ENCODE data around the gene DCST1. TPM values are rescaled to one million over a fixed set of nuclear protein-coding genes. Genes with fewer than 3 reads are reported as not detected.
A peak's percentile ranks its signal among the peaks of the same experiment; 100 is the strongest.

DCST1 gene
- total and polyA plus RNA-seq, 2 of the 8 experiments (the other 6 are each of a cell fraction or from before 2014, with no cell fraction given): not detected

GRCh38 chr1:155050560-155051341 is 17.1 kb downstream of the DCST1 start, which contains the start of gene ADAM15:
TSS of gene ADAM15 (plus strand) at chr1:155051316. CDS start at chr1:155051387, 71 bp downstream.
- peak within 1 kb of the TSS; percentile 73 for H4K8ac ChIP-seq (ENCODE audit: extremely low read depth, insufficient read depth, low read length)
- peak within 1 kb of the TSS; percentile 17 to 54 (median 48); a peak in 6 of 7 replicates for H3K9ac ChIP-seq (replicated peaks in 1 of 4; ENCODE audit: extremely low read depth in 1 of 4, low read depth in 3 of 4, low read length in 3 of 4)
- no peaks in the 10 kb centered on the region for H3K9me3 ChIP-seq (ENCODE audit: insufficient read depth in 2 of 2, low read depth in 1 of 2, low read length in 1 of 2)
- H3K18ac ChIP-seq (ENCODE audit: extremely low read depth, low read length): peak within 1 kb of the TSS; percentile 96
- peaks cover 16% of the 10 kb centered on the region for H3K23me2 ChIP-seq (ENCODE audit: low read depth, low read length)
- H4K91ac ChIP-seq (replicated peaks; ENCODE audit: insufficient read length, low read length): peak within 1 kb of the TSS; percentile 95
- H3K36me3 ChIP-seq (ENCODE audit: control insufficient read depth in 2 of 4, insufficient read depth in 4 of 4, low read length in 3 of 4): no peaks in the 10 kb centered on the region
- H3K4me1 ChIP-seq (replicated peaks in 1 of 4; ENCODE audit: control insufficient read depth in 3 of 4, insufficient read depth in 4 of 4, low read length in 3 of 4): peaks cover 4 to 28% (median 10%) of the 10 kb centered on the region in 4 experiments; a peak in 6 of 7 replicates
- peak within 1 kb of the TSS; percentile 89 for H3K4ac ChIP-seq (replicated peaks; ENCODE audit: insufficient read length, low read depth, low read length)
- no peak for FAIRE-seq
- no peaks in the 10 kb centered on the region for H3K79me1 ChIP-seq (ENCODE audit: low read depth, low read length)
- H3K23ac ChIP-seq (ENCODE audit: insufficient read length): no peak within 1 kb of the TSS
- H2AFZ ChIP-seq (ENCODE audit: low read length): peak within 1 kb of the TSS; percentile 92
- H2BK15ac ChIP-seq (ENCODE audit: low read length): peak within 1 kb of the TSS; percentile 92; the same call in 1 of the 2 replicates
- H3K4me3 ChIP-seq (ENCODE audit: extremely low read depth in 1 of 4, insufficient read depth in 2 of 4, low read depth in 3 of 4, low read length in 4 of 4): peak within 1 kb of the TSS; percentile 32 to 76 (median 62)
- no peak within 1 kb of the TSS for H3K27ac ChIP-seq (ENCODE audit: low read depth, low read length)
- no peak within 1 kb of the TSS for H2BK120ac ChIP-seq (replicated peaks; ENCODE audit: low read depth, low read length)
- H4K5ac ChIP-seq (ENCODE audit: insufficient read length, low read depth, low read length): peak within 1 kb of the TSS; percentile 47
- H2BK5ac ChIP-seq (ENCODE audit: low read depth, low read length): peak within 1 kb of the TSS; percentile 93
- 2% methylated on average over 34 of the region's 99 CpGs; no CpG with 5 or more reads in 1 of the 2 experiments for WGBS, 2 experiments (ENCODE audit: extremely low coverage in 1 of 2, insufficient coverage in 1 of 2, insufficient read length in 1 of 2, insufficient replicate concordance in 2 of 2, low coverage in 1 of 2, low lambda C conversion rate in 2 of 2, missing lambda C conversion rate in 1 of 2)
- H3K4me2 ChIP-seq (ENCODE audit: insufficient read depth in 1 of 2, low read depth in 2 of 2, low read length in 2 of 2): peak within 1 kb of the TSS; percentile 42 to 100
- H3K27me3 ChIP-seq (replicated peaks in 1 of 4; ENCODE audit: control insufficient read depth in 3 of 4, extremely low read depth in 1 of 4, insufficient read depth in 3 of 4, low read length in 3 of 4): peaks cover 0 to 18% (median 12%) of the 10 kb centered on the region in 4 experiments; a peak in 5 of 7 replicates
- POLR2A ChIA-PET (ENCODE audit: partially characterized antibody): interaction anchor here (0.7 to 2.6 kb wide), 17 partner anchors 10 to 114 kb away, joined by 3 to 9 read pairs (median 3); partner anchors contain the start of genes EFNA4, LENEP, PBXIP1 and PMVK
- H3K14ac ChIP-seq (ENCODE audit: insufficient read length): no peak within 1 kb of the TSS
- peak in 1 of 2 experiments; percentile 95 for DNase-seq (ENCODE audit: low read depth in 1 of 2, low spot score in 2 of 2)
- H2AK5ac ChIP-seq (ENCODE audit: low read depth, low read length): no peak within 1 kb of the TSS
- peak within 1 kb of the TSS; percentile 73 for H3K56ac ChIP-seq (replicated peaks; ENCODE audit: insufficient read length, low read depth, low read length)
- no peaks in the 10 kb centered on the region for H3K79me2 ChIP-seq (ENCODE audit: control insufficient read depth in 1 of 2, insufficient read depth in 2 of 2, low read length in 2 of 2)
- peak within 1 kb of the TSS; percentile 98; the same call in 1 of the 2 replicates for H2BK12ac ChIP-seq (ENCODE audit: low read depth, low read length)
- H2BK20ac ChIP-seq (ENCODE audit: low read length): 0 out of 2 replicates have a peak within 1 kb of the TSS, but pooled peaks have one; percentile 90
- H4K20me1 ChIP-seq (replicated peaks in 1 of 2; ENCODE audit: control insufficient read depth in 1 of 2, insufficient read depth in 2 of 2, low read length in 2 of 2): peaks cover 2 to 7% of the 10 kb centered on the region in 2 experiments
- CTCF ChIA-PET (ENCODE audit: partially characterized antibody): interaction anchor here (0.8 to 33.9 kb wide), 26 partner anchors 2 to 477 kb away, joined by 3 to 907 read pairs (median 4); partner anchors contain the start of genes ADAM15, DCST1, DCST2 and EFNA3
- TF ChIP-seq SP4 (IDR thresholded peaks at IDR 0.05; ENCODE audit: low read length) (peak; percentile 79; the same call in 1 of the 2 replicates), RBBP5 (IDR thresholded peaks at IDR 0.05; ENCODE audit: borderline replicate concordance, low read depth, low read length) (0 out of 2 replicates have a peak, but pooled peaks have one; percentile 28), RAD21 (IDR thresholded peaks at IDR 0.05 in 1 of 2, conservative IDR thresholded peaks at IDR 0.05 in 1 of 2; ENCODE audit: low read depth in 2 of 2, low read length in 2 of 2) (peak; percentile 51 to 65), CREB1 (IDR thresholded peaks at IDR 0.05) (peak; percentile 58; the same call in 1 of the 2 replicates), MAFK (IDR thresholded peaks at IDR 0.05; ENCODE audit: low read depth, low read length) (no peak), BCL11A (IDR thresholded peaks at IDR 0.05; ENCODE audit: low read depth in 2 of 2, low read length in 2 of 2) (no peak), TCF12 (IDR thresholded peaks at IDR 0.05; ENCODE audit: low read depth, low read length) (no peak), KDM4A (IDR thresholded peaks at IDR 0.05; ENCODE audit: low read depth, low read length, severe bottlenecking) (peak; percentile 89), SUZ12 (IDR thresholded peaks at IDR 0.05; ENCODE audit: low read length) (peak; percentile 2; the same call in 1 of the 2 replicates), SRF (IDR thresholded peaks at IDR 0.05; ENCODE audit: low read depth, low read length) (no peak)
